ENCODE data around the gene CLSTN3. TPM values are rescaled to one million over a fixed set of nuclear protein-coding genes. Genes with fewer than 3 reads are reported as not detected.
A peak's percentile ranks its signal among the peaks of the same experiment; 100 is the strongest.

The CLSTN3 gene
- total RNA-seq, 1 donor from 2014 or later, result 30.4 TPM

- Mint-ChIP-seq H3K27ac (ENCODE audit: unreplicated experiment) (no peak overlapping the region), H3K4me1 (no peaks in the 10 kb centered on the region), H3K9me3 (peaks cover under 1% of the 10 kb centered on the region), H3K4me3 (no peak overlapping the region), H3K36me3 (ENCODE audit: low read depth) (peaks cover 3% of the 10 kb centered on the region), H3K27me3 (ENCODE audit: low read depth) (peaks cover 26% of the 10 kb centered on the region)
- DNase-seq (ENCODE audit: low read depth, low spot score), result no peak
- no peak for TF ChIP-seq CTCF (conservative IDR thresholded peaks at IDR 0.05)
These were observed 30.0 kb downstream of the CLSTN3 start for GRCh38 chr12:7160183-7160582.

- H3K9me3 Mint-ChIP-seq, result peaks cover 5% of the 10 kb centered on the region
- H3K27me3 Mint-ChIP-seq (ENCODE audit: low read depth), result peaks cover 29% of the 10 kb centered on the region
- H3K27ac Mint-ChIP-seq (ENCODE audit: unreplicated experiment), result no peak overlapping the region
- no peaks in the 10 kb centered on the region for H3K4me1 Mint-ChIP-seq
- no peak overlapping the region for H3K4me3 Mint-ChIP-seq
- peaks cover 8% of the 10 kb centered on the region for H3K36me3 Mint-ChIP-seq (ENCODE audit: low read depth)
- no peak for TF ChIP-seq CTCF (conservative IDR thresholded peaks at IDR 0.05)
- no peak for DNase-seq (ENCODE audit: low read depth, low spot score)
These were observed 31.2 kb downstream of the CLSTN3 start for GRCh38 chr12:7161327-7161726.

- Mint-ChIP-seq H3K4me3 (no peak overlapping the region), H3K27me3 (ENCODE audit: low read depth) (peaks cover 29% of the 10 kb centered on the region), H3K27ac (ENCODE audit: unreplicated experiment) (no peak overlapping the region), H3K9me3 (peaks cover 5% of the 10 kb centered on the region), H3K4me1 (no peaks in the 10 kb centered on the region), H3K36me3 (ENCODE audit: low read depth) (peaks cover 8% of the 10 kb centered on the region)
- DNase-seq (ENCODE audit: low read depth, low spot score), result no peak
- TF ChIP-seq CTCF (conservative IDR thresholded peaks at IDR 0.05), result no peak
These were observed 31.6 kb downstream of the CLSTN3 start for GRCh38 chr12:7161811-7162210.

- peak; percentile 78 for TF ChIP-seq CTCF (conservative IDR thresholded peaks at IDR 0.05)
- no peaks in the 10 kb centered on the region for H3K4me1 Mint-ChIP-seq
- H3K9me3 Mint-ChIP-seq, result peaks cover 7% of the 10 kb centered on the region
- no peak for DNase-seq (ENCODE audit: low read depth, low spot score)
- H3K27ac Mint-ChIP-seq (ENCODE audit: unreplicated experiment), result no peak overlapping the region
- peaks cover 29% of the 10 kb centered on the region for H3K27me3 Mint-ChIP-seq (ENCODE audit: low read depth)
- no peak overlapping the region for H3K4me3 Mint-ChIP-seq
- peaks cover 8% of the 10 kb centered on the region for H3K36me3 Mint-ChIP-seq (ENCODE audit: low read depth)
These were observed 32.5 kb downstream of the CLSTN3 start for GRCh38 chr12:7162691-7163114.

- H3K36me3 Mint-ChIP-seq (ENCODE audit: low read depth), result peaks cover 14% of the 10 kb centered on the region
- no peak for TF ChIP-seq CTCF (conservative IDR thresholded peaks at IDR 0.05)
- H3K27ac Mint-ChIP-seq (ENCODE audit: unreplicated experiment), result no peak overlapping the region
- no peaks in the 10 kb centered on the region for H3K4me1 Mint-ChIP-seq
- no peak for DNase-seq (ENCODE audit: low read depth, low spot score)
- H3K9me3 Mint-ChIP-seq, result peaks cover 25% of the 10 kb centered on the region
- no peak overlapping the region for H3K4me3 Mint-ChIP-seq
- peaks cover 4% of the 10 kb centered on the region for H3K27me3 Mint-ChIP-seq (ENCODE audit: low read depth)
These were observed 39.8 kb downstream of the CLSTN3 start for GRCh38 chr12:7169951-7170350.

- Mint-ChIP-seq H3K4me3 (no peak overlapping the region), H3K27ac (ENCODE audit: unreplicated experiment) (no peak overlapping the region), H3K36me3 (ENCODE audit: low read depth) (peaks cover 10% of the 10 kb centered on the region), H3K9me3 (peaks cover 26% of the 10 kb centered on the region), H3K4me1 (no peaks in the 10 kb centered on the region), H3K27me3 (ENCODE audit: low read depth) (peaks cover 8% of the 10 kb centered on the region)
- no peak for DNase-seq (ENCODE audit: low read depth, low spot score)
- TF ChIP-seq CTCF (conservative IDR thresholded peaks at IDR 0.05), result no peak
These were observed 41.7 kb downstream of the CLSTN3 start for GRCh38 chr12:7171854-7172253.

Data from neural crest cell (in vitro differentiated cells).